Measurements from ENCODE around the gene PARD6B. TPM values are rescaled to one million over a fixed set of nuclear protein-coding genes. Genes with fewer than 3 reads are reported as not detected.

Gene PARD6B
- total RNA-seq, 1 experiment from 2014 or later = 41.3 TPM

- DNase-seq (ENCODE audit: low read depth, low spot score) (no peak), ATAC-seq (peak; percentile 0; the same call in 1 of the 2 replicates)
- Histone ChIP-seq H3K79me2 (ENCODE audit: insufficient read depth, low read length) (peaks cover 41% of the 10 kb centered on the region), H3K4me2 (ENCODE audit: low read length) (peak overlapping the region; percentile 83), H3K4me3 (replicated peaks in 1 of 2; ENCODE audit: low read depth in 1 of 2, low read length in 2 of 2) (peak overlapping the region; percentile 56 to 61), H2AFZ (ENCODE audit: low read depth, low read length, poor library complexity, severe bottlenecking) (no peak overlapping the region), H3K9me2 (ENCODE audit: insufficient read depth) (no peaks in the 10 kb centered on the region), H3K4me1 (ENCODE audit: control insufficient read depth in 1 of 2, insufficient read depth in 2 of 2, low read length in 2 of 2) (peaks cover 74 to 84% of the 10 kb centered on the region in 2 experiments), H3K9me3 (ENCODE audit: control insufficient read depth in 1 of 2, insufficient read depth in 1 of 2, low read depth in 1 of 2, low read length in 2 of 2) (no peaks in the 10 kb centered on the region), H3K27ac (ENCODE audit: low read depth, low read length) (peak overlapping the region; percentile 92), H3K27me3 (ENCODE audit: insufficient read depth, low read length) (no peaks in the 10 kb centered on the region), H3K9ac (ENCODE audit: low read length) (peak overlapping the region; percentile 78), H3K36me3 (ENCODE audit: control insufficient read depth in 1 of 2, insufficient read depth in 2 of 2, low read length in 2 of 2) (peaks cover 2 to 8% of the 10 kb centered on the region in 2 experiments; a peak in 2 of 4 replicates), H4K20me1 (ENCODE audit: insufficient read depth) (peaks cover 2% of the 10 kb centered on the region; the same call in 1 of the 2 replicates)
- TSS peak; percentile 73 for BruUV-seq (replicated peaks)
- intact Hi-C loops (cut with micrococcal nuclease) = loop anchor here (2.0 to 5.0 kb wide), 2 partner anchors 33 to 543 kb away; no protein-coding TSS in a partner anchor
- CTCF ChIA-PET = interaction anchor here (1.0 to 2.9 kb wide), 5 partner anchors 11 to 94 kb away, joined by 3 to 11 read pairs (median 5); no protein-coding TSS in a partner anchor
- RAD21 ChIA-PET (ENCODE audit: low non-redundant PET in 1 of 2, low total read pairs in 2 of 2, uncharacterized antibody in 2 of 2, unreplicated experiment in 2 of 2) = no interaction called here
- POLR2A ChIA-PET = interaction anchor here (0.7 to 3.6 kb wide), 17 partner anchors 9 to 758 kb away, joined by 3 to 17 read pairs (median 4); no protein-coding TSS in a partner anchor
- peak; percentile 58; the same call in 1 of the 2 replicates for TF ChIP-seq POLR2AphosphoS5 (IDR thresholded peaks at IDR 0.05; ENCODE audit: low read depth, low read length)
- TF ChIP-seq FOSL1 (IDR thresholded peaks at IDR 0.05; ENCODE audit: low read depth) = no peak
- no peak for TF ChIP-seq ATF3 (IDR thresholded peaks at IDR 0.05)
- TF ChIP-seq POLR2A (IDR thresholded peaks at IDR 0.05; ENCODE audit: borderline replicate concordance, extremely low read depth, insufficient read depth, insufficient read length) = no peak
- TF ChIP-seq CTCF (IDR thresholded peaks at IDR 0.05 in 2 of 3, conservative IDR thresholded peaks at IDR 0.05 in 1 of 3; ENCODE audit: borderline replicate concordance in 1 of 3, insufficient read depth in 1 of 3, low read depth in 2 of 3, low read length in 2 of 3) = no peak
- no peak for TF ChIP-seq REST (IDR thresholded peaks at IDR 0.05; ENCODE audit: low read depth)
Observed at GRCh38 chr20:50729901-50730764, 1.2 kb upstream of the PARD6B start.

Measured in HCT116 (cell line).